Common myeloid progenitor, CD34-positive (primary cell): ENCODE data around the gene EFEMP2.
"Not testable (repeated sequence)": the region's sequence is repeated elsewhere in the genome, so short reads cannot be mapped to it uniquely, and the experiment has no call there.

Source experiments
- CTCF ChIA-PET: fragments of 350-600 bp; sonication (Branson Sonifier 250); formaldehyde crosslinking; loops from one replicate; lab custom pipeline; 2021; ENCODE audit warnings: antibody characterized with exemption; lab: Charles Lee
- POLR2A ChIA-PET: fragments of 350-600 bp; sonication (Branson Sonifier 250); formaldehyde crosslinking; loops from one replicate; lab custom pipeline; 2021; ENCODE audit warnings: antibody characterized with exemption; lab: Charles Lee
- DNase-seq, 3 donors: peaks; one replicate each; pipeline versions ENCODE4 v3.0.0 to v3.0.0-alpha.2; 2013
- H3K27ac ChIP-seq, 2 experiments: 1 replicate in 1 of 2; 2 replicates in 1 of 2; pipeline ENCODE4 v1.7.0; 2013; ENCODE audit warnings: inconsistent platforms in 2 of 2, low read length in 2 of 2, mild to moderate bottlenecking in 2 of 2, low read depth in 1 of 2, moderate library complexity in 1 of 2; ENCODE audit not compliant: severe bottlenecking in 2 of 2, insufficient read depth in 1 of 2, poor library complexity in 1 of 2
- H3K27me3 ChIP-seq, 5 experiments: replicated peaks in 2 of 5; 1 replicate in 3 of 5; 2 replicates in 2 of 5; pipeline versions ENCODE4 v1.6.1 to v1.7.0; 2013; ENCODE audit warnings: low read length in 4 of 5, mild to moderate bottlenecking in 2 of 5, moderate library complexity in 2 of 5, inconsistent platforms in 1 of 5; ENCODE audit not compliant: insufficient read depth in 5 of 5, control insufficient read depth in 4 of 5
- H3K36me3 ChIP-seq, 4 experiments: 1 replicate in 2 of 4; 2 replicates in 2 of 4; pipeline versions ENCODE4 v1.6.1 to v1.7.0; 2013; ENCODE audit warnings: low read length in 3 of 4, control low read depth in 1 of 4, mild to moderate bottlenecking in 1 of 4; ENCODE audit not compliant: control insufficient read depth in 4 of 4, insufficient read depth in 4 of 4
- H3K4me1 ChIP-seq, 4 experiments: 1 replicate in 3 of 4; 2 replicates in 1 of 4; pipeline versions ENCODE4 v1.6.1 to v1.7.1; 2013; ENCODE audit warnings: low read length in 3 of 4, mild to moderate bottlenecking in 3 of 4, control low read depth in 1 of 4, inconsistent platforms in 1 of 4, moderate library complexity in 1 of 4; ENCODE audit not compliant: control insufficient read depth in 4 of 4, insufficient read depth in 4 of 4; ENCODE audit errors: control extremely low read depth in 1 of 4
- H3K4me3 ChIP-seq, 7 experiments: 1 replicate in 4 of 7; 2 replicates in 3 of 7; pipeline versions ENCODE4 v1.5.1 to v1.7.0; 2013; ENCODE audit warnings: mild to moderate bottlenecking in 7 of 7, low read length in 6 of 7, moderate library complexity in 6 of 7, inconsistent platforms in 2 of 7, low read depth in 2 of 7, control low read depth in 1 of 7; ENCODE audit not compliant: insufficient read depth in 4 of 7, control insufficient read depth in 1 of 7; ENCODE audit errors: extremely low read depth in 1 of 7
- H3K9me3 ChIP-seq, 5 experiments: 1 replicate in 4 of 5; 2 replicates in 1 of 5; pipeline versions ENCODE4 v1.6.1 to v1.7.1; 2013; ENCODE audit warnings: low read length in 4 of 5, mild to moderate bottlenecking in 2 of 5, inconsistent platforms in 1 of 5, low read depth in 1 of 5, moderate library complexity in 1 of 5; ENCODE audit not compliant: control insufficient read depth in 4 of 5, insufficient read depth in 2 of 5; ENCODE audit errors: control extremely low read depth in 1 of 5
- WGBS: methylation state at CpG from one replicate; pipeline ENCODE4 v1.1.5; 2013; ENCODE audit not compliant: insufficient coverage; 5-methylcytosine and 5-hydroxymethylcytosine counted together

EFEMP2 gene

DNA sequence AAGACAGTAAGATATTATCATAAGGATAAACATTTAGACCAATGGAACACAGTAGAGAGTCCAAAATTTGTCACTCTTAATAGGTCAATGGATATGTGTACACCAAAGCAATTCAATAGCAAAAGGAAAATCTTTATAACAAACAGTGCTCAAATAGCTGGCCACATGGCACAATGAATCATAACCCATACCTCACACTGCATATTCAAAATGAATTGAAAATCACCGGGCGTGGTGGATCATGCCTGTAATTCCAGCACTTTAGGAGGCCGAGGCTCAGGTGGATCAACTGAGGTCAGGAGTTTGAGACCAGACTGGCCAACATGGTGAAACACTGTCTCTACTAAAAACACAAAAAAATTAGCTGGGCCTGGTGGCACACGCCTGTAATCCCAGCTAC, 30.5 kb downstream of the EFEMP2 start:
- H3K27me3 ChIP-seq, result no peaks in the 10 kb centered on the region
- ChIA-PET POLR2A (no interaction called here), CTCF (interaction anchor here (0.8 to 2.7 kb wide), 2 partner anchors 9 to 10 kb away, joined by 3 to 9 read pairs; partner anchors contain the start of gene SNX32)
- H3K9me3 ChIP-seq, result peaks cover 0 to 4% (median 0%) of the 10 kb centered on the region in 5 experiments
- DNase-seq, result no peak
- no peaks in the 10 kb centered on the region for H3K36me3 ChIP-seq
- H3K4me3 ChIP-seq, result no peak overlapping the region
- H3K27ac ChIP-seq, result no peak overlapping the region
- H3K4me1 ChIP-seq, result no peaks in the 10 kb centered on the region
- 100% methylated on average over 4 of the region's 4 CpGs for WGBS

DNA sequence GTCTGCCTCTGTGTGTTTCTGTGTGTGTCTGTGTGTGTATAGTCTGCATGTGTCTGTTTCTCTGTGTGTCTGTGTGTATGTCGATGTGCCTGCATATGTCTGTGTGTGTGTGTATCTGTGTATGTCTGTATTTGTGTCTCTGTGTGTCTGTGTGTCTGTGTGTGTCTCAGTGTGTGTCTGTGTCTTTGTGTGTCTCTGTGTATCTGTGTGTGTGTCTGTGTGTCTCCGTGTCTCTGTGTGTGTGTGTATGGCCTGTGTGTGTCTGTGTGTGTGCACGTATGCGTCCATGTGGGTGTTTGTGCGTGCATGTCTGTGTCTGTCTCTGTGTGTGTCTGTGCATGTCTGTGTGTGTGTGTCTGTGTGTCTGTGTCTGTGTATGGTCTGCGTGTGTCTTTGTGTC, 38.4 kb downstream of the EFEMP2 start:
- Histone ChIP-seq H3K27ac (no peak overlapping the region), H3K4me1 (peaks cover 5 to 21% (median 20%) of the 10 kb centered on the region in 4 experiments)

DNA sequence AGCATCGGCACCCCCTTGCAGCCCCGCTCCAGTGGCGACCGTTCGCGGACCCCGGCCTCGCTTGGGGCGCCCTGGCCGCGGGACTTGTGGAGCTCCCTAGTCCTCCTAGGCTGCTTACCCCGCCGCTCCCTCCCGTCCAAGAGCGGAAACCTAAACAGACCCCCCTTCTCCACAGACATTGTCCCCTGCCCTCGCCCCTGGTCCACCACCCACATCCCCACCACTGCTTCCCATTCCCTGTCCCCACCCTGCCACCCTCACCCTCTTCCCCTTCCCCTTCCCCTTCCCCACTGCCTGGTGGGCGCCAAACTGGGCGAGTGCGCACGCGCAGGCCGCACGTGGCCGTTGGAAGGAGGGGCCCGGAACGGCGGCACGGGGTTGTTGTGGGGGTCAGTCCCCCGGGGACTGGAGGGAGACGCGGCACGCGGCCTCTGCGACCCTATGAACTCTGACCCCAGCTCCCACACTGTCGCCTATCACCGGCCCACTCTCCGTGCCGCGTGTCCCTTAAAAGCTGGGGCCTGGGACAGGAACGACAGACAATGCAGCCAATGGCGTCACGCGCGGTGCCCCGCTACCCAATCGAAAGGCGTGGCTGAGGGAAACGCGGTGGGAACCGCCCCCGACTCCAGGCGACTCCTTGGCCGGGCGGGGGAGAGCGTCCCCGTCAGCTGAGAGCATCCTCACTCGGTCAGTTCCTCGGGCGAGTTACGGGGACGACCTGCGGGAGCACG, 39.1 kb downstream of the EFEMP2 start, which contains the start of gene SNX32:
TSS of gene SNX32 (plus strand) at position 667 of the 734 bp plus-strand sequence. CDS start 103 bp downstream, outside the sequence.
- Histone ChIP-seq H3K4me1 (peaks cover 5 to 21% (median 20%) of the 10 kb centered on the region in 4 experiments), H3K36me3 (no peaks in the 10 kb centered on the region), H3K4me3 (peak within 1 kb of the TSS; percentile 33 to 87 (median 74)), H3K27me3 (peaks cover 0 to 2% (median 0%) of the 10 kb centered on the region in 5 experiments), H3K27ac (peak within 1 kb of the TSS; percentile 61 to 84), H3K9me3 (peaks cover 0 to 4% (median 0%) of the 10 kb centered on the region in 5 experiments)
- 0% methylated on average over 55 of the region's 63 CpGs for WGBS
- ChIA-PET CTCF (interaction anchor here (0.7 to 2.6 kb wide), 8 partner anchors 10 to 226 kb away, joined by 3 to 13 read pairs (median 5); partner anchors contain the start of gene MUS81), POLR2A (interaction anchor here (0.7 to 1.8 kb wide), 3 partner anchors 18 to 130 kb away, joined by 3 to 6 read pairs (median 6); partner anchors contain the start of gene CFL1)
- peak; percentile 90 to 95 (median 94) for DNase-seq

More for the DNA sequence above, 38.4 kb downstream of the EFEMP2 start:
- Histone ChIP-seq H3K9me3 (peaks cover 0 to 4% (median 0%) of the 10 kb centered on the region in 5 experiments), H3K36me3 (no peaks in the 10 kb centered on the region), H3K4me3 (peak overlapping the region; percentile 33 to 87 (median 74)), H3K27me3 (peaks cover 0 to 2% (median 0%) of the 10 kb centered on the region in 5 experiments)
- WGBS, result 10% methylated on average over 2 of the region's 6 CpGs
- POLR2A ChIA-PET, result interaction anchor here (1.8 kb wide), 1 partner anchor 24 kb away, joined by 6 read pairs; the partner anchor contains the start of gene CFL1
- CTCF ChIA-PET, result interaction anchor here (1.6 to 2.6 kb wide), 3 partner anchors 9 to 25 kb away, joined by 5 to 13 read pairs (median 9); partner anchors contain the start of gene MUS81
- no peak for DNase-seq

DNA sequence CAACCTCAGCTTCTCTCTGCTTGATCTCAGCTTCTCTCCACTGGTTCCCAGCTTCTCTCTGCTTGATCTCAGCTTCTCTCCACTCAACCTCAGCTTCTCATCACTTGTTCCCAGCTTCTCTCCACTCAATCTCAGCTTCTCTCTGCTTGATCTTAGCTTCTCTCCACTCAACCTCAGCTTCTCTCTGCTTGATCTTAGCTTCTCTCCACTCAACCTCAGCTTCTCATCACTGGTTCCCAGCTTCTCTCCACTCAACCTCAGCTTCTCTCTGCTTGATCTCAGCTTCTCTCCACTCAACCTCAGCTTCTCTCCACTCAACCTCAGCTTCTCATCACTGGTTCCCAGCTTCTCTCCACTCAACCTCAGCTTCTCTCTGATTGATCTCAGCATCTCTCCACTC, 40.4 kb downstream of the EFEMP2 start:
- POLR2A ChIA-PET, result interaction anchor here (1.6 to 1.8 kb wide), 2 partner anchors 20 to 26 kb away, joined by 6 read pairs; partner anchors contain the start of gene CFL1
- not testable (repeated sequence) for H3K36me3 ChIP-seq, H3K9me3 ChIP-seq, DNase-seq, H3K4me3 ChIP-seq, H3K27ac ChIP-seq, H3K27me3 ChIP-seq
- peaks cover 5 to 21% (median 20%) of the 10 kb centered on the region in 4 experiments for H3K4me1 ChIP-seq
- CTCF ChIA-PET, result interaction anchor here (0.6 to 3.1 kb wide), 11 partner anchors 11 to 227 kb away, joined by 3 to 13 read pairs (median 4); partner anchors contain the start of gene KAT5

DNA sequence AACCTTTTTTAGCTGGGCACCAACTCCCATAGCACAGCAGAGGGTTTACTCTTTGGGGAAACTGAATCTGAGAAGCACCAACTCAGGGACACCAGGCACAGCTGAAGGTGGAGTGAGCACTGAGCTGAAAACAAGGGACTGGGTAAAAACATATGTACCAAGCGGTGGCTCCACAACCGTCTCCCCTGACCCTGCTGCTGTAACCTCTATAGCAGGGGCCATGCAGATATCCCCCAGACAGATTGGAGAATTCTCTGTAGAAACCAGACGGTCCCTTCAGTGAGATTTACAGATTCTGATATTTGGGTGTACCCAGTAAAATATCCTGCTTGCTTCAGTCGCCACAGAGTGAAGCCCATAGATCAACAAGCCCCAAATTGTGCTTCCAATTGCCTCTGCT, 43.1 kb downstream of the EFEMP2 start:
- Histone ChIP-seq H3K27me3 (peaks cover 0 to 2% (median 0%) of the 10 kb centered on the region in 5 experiments), H3K4me3 (no peak overlapping the region), H3K27ac (no peak overlapping the region), H3K4me1 (peaks cover 4 to 19% (median 16%) of the 10 kb centered on the region in 4 experiments), H3K9me3 (no peaks in the 10 kb centered on the region), H3K36me3 (no peaks in the 10 kb centered on the region)
- DNase-seq, result no peak
- CTCF ChIA-PET, result interaction anchor here (0.7 to 3.1 kb wide), 4 partner anchors 10 to 115 kb away, joined by 3 to 8 read pairs (median 5); no protein-coding TSS in a partner anchor
- 97% methylated on average over 2 of the region's 4 CpGs for WGBS
- POLR2A ChIA-PET, result no interaction called here

DNA sequence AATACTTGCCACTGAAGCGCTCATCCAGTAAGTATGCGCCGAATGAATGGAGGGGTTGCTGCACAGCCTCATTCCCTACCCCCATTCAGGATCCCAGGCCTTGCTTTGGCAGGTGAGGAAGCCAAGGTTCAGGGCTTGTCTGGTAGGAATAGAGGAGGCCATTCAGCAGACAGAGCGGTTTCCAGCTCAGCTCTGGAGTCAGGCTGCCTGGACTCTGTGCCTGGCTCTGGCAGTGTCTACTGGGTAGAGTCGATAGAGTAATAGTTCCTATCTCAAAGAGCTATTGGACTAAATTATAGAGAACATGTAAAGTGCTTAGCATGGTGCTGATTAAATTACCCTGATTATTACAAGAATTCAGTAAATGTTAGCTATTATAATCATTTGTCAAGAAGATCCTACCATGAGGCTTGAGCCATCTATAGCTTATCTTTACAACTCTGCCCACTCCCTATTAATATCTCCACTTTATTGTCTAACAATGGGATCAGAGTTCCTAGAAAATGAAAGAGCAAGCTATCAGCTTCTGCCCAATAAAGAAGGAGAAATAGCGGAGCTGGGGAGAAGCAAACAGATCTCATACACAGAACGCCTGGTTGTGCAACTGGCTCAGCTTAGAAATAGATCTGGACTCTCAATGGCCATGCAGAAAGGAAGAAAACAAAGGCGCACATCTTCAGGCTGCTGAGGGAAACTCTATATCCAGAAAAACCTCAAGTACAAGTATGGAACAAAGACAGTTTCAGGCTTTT, 45.4 kb downstream of the EFEMP2 start:
- no peak for DNase-seq
- Histone ChIP-seq H3K27me3 (no peaks in the 10 kb centered on the region), H3K9me3 (no peaks in the 10 kb centered on the region), H3K27ac (no peak overlapping the region), H3K4me1 (no peaks in the 10 kb centered on the region), H3K4me3 (no peak overlapping the region), H3K36me3 (no peaks in the 10 kb centered on the region)
- WGBS, result 85% methylated on average over 3 of the region's 8 CpGs
- CTCF ChIA-PET, result interaction anchor here (0.6 to 2.9 kb wide), 10 partner anchors 9 to 115 kb away, joined by 3 to 10 read pairs (median 4); partner anchors contain the start of genes FIBP and KAT5
- POLR2A ChIA-PET, result interaction anchor here (0.6 to 0.9 kb wide), 2 partner anchors 21 to 220 kb away, joined by 3 read pairs; no protein-coding TSS in a partner anchor
